Liver (tissue), 9 donors: ENCODE data around the gene CATSPER4. TPM values are rescaled to one million over a fixed set of nuclear protein-coding genes. Genes with fewer than 3 reads are reported as not detected.
A peak's percentile ranks its signal among the peaks of the same experiment; 100 is the strongest.

Experiments used
- DNase-seq: peaks from one replicate; pipeline ENCODE4 v3.0.0-alpha.2; 2017; ENCODE audit warnings: low spot score
- H3K27ac ChIP-seq, 2 donors: one replicate each; pipeline ENCODE4 v1.7.0; 2013; ENCODE audit warnings: inconsistent platforms in 2 of 2, low read length in 2 of 2, control low read depth in 1 of 2, low read depth in 1 of 2, mild to moderate bottlenecking in 1 of 2
- H3K27me3 ChIP-seq, 4 donors: one replicate each; pipeline versions ENCODE4 v1.6.1 to v1.7.0; 2013; ENCODE audit warnings: low read length in 3 of 4, inconsistent platforms in 1 of 4, mild to moderate bottlenecking in 1 of 4, moderate library complexity in 1 of 4; ENCODE audit not compliant: control insufficient read depth in 4 of 4, insufficient read depth in 4 of 4
- H3K36me3 ChIP-seq, 4 donors: one replicate each; pipeline versions ENCODE4 v1.6.1 to v1.7.0; 2013; ENCODE audit warnings: low read length in 3 of 4, mild to moderate bottlenecking in 3 of 4, low read depth in 1 of 4, moderate library complexity in 1 of 4; ENCODE audit not compliant: control insufficient read depth in 4 of 4, insufficient read depth in 3 of 4
- H3K4me1 ChIP-seq, 4 donors: one replicate each; pipeline versions ENCODE4 v1.6.1 to v1.7.0; 2013; ENCODE audit warnings: low read length in 3 of 4, mild to moderate bottlenecking in 3 of 4, moderate library complexity in 1 of 4; ENCODE audit not compliant: control insufficient read depth in 4 of 4, insufficient read depth in 4 of 4
- H3K4me3 ChIP-seq, 3 donors: one replicate each; pipeline versions ENCODE4 v1.6.1 to v1.7.0; 2013; ENCODE audit warnings: low read length in 3 of 3, control low read depth in 1 of 3, low read depth in 1 of 3, mild to moderate bottlenecking in 1 of 3
- H3K9ac ChIP-seq, 2 donors: one replicate each; pipeline ENCODE4 v1.7.0; 2013; ENCODE audit warnings: low read length in 2 of 2, mild to moderate bottlenecking in 2 of 2, moderate library complexity in 2 of 2, control low read depth in 1 of 2, low read depth in 1 of 2
- H3K9me3 ChIP-seq, 4 donors: one replicate each; pipeline versions ENCODE4 v1.6.1 to v1.7.0; 2013; ENCODE audit warnings: low read length in 3 of 4; ENCODE audit not compliant: control insufficient read depth in 4 of 4
- ATF3 ChIP-seq: IDR thresholded peaks from 2 replicates; pipeline ENCODE4 v1.6.1; 2016; ENCODE audit warnings: antibody characterized with exemption
- CTCF ChIP-seq: fragments of 150-350 bp; IDR thresholded peaks from 2 replicates; pipeline ENCODE4 v1.5.1; 2017; ENCODE audit warnings: improper control_type of control experiment, low read depth, low read length; ENCODE audit not compliant: missing input control
- EGR1 ChIP-seq, 2 donors: IDR thresholded peaks; 2 replicates each; pipeline ENCODE4 v1.6.1; 2016 to 2018; ENCODE audit warnings: antibody characterized with exemption in 2 of 2, low read depth in 2 of 2
- FOXA1 ChIP-seq: IDR thresholded peaks from 2 replicates; pipeline ENCODE4 v1.6.1; 2016; ENCODE audit warnings: antibody characterized with exemption
- FOXA2 ChIP-seq: IDR thresholded peaks from 2 replicates; pipeline ENCODE4 v1.6.1; 2016; ENCODE audit warnings: antibody characterized with exemption
- GABPA ChIP-seq, 2 donors: IDR thresholded peaks in 1 of 2; conservative IDR thresholded peaks in 1 of 2; 2 replicates each; pipeline ENCODE4 v1.6.1; 2016; ENCODE audit warnings: antibody characterized with exemption in 2 of 2, mild to moderate bottlenecking in 1 of 2, moderate library complexity in 1 of 2
- HNF4A ChIP-seq, 2 donors: conservative IDR thresholded peaks; 2 replicates each; pipeline ENCODE4 v1.6.1; 2016; ENCODE audit warnings: antibody characterized with exemption in 2 of 2, mild to moderate bottlenecking in 2 of 2
- JUND ChIP-seq, 2 donors: IDR thresholded peaks; 2 replicates each; pipeline ENCODE4 v1.6.1; 2016; ENCODE audit warnings: antibody characterized with exemption in 2 of 2
- MAX ChIP-seq: IDR thresholded peaks from 2 replicates; pipeline ENCODE4 v1.6.1; 2016; ENCODE audit warnings: antibody characterized with exemption
- NR2F2 ChIP-seq: IDR thresholded peaks from 2 replicates; pipeline ENCODE4 v1.6.1; 2016; ENCODE audit warnings: antibody characterized with exemption
- RAD21 ChIP-seq, 2 donors: IDR thresholded peaks; 2 replicates each; pipeline ENCODE4 v1.6.1; 2016; ENCODE audit warnings: antibody characterized with exemption in 2 of 2, mild to moderate bottlenecking in 2 of 2
- REST ChIP-seq: IDR thresholded peaks from 2 replicates; pipeline ENCODE4 v1.6.1; 2016; ENCODE audit warnings: antibody characterized with exemption, mild to moderate bottlenecking
- RXRA ChIP-seq, 2 donors: IDR thresholded peaks; 2 replicates each; pipeline ENCODE4 v1.6.1; 2017 to 2018; ENCODE audit warnings: antibody characterized with exemption in 2 of 2, mild to moderate bottlenecking in 1 of 2
- TAF1 ChIP-seq: conservative IDR thresholded peaks from 2 replicates; pipeline ENCODE4 v1.6.1; 2016; ENCODE audit warnings: antibody characterized with exemption, mild to moderate bottlenecking
- YY1 ChIP-seq: IDR thresholded peaks from 2 replicates; pipeline ENCODE4 v1.6.1; 2016; ENCODE audit warnings: antibody characterized with exemption, mild to moderate bottlenecking
- ZBTB33 ChIP-seq: IDR thresholded peaks from 2 replicates; pipeline ENCODE4 v1.6.1; 2016; ENCODE audit warnings: antibody characterized with exemption
- WGBS: extraction: QIAGEN DNeasy Blood & Tissue Kit; methylation state at CpG from one replicate; pipeline ENCODE4 v1.1.7; 2013; 5-methylcytosine and 5-hydroxymethylcytosine counted together
- polyA plus RNA-seq, 2 donors: library from polyadenylated mRNA; stranded (reverse) in 1 of 2; unstranded in 1 of 2; fragments of 200-250 nt in 1 of 2; fragments of >200 nt in 1 of 2; fragmentation: Nextera tagmentation in 1 of 2; extraction: Ambion mirVana in 1 of 2; gene quantifications; one replicate each; pipeline versions ENCODE4 v1.2.1 to v1.2.3, GENCODE V29; 2013 to 2015
- total RNA-seq, 2 donors: library from RNA; depleted of rRNA; stranded (reverse); fragments of >200 nt; gene quantifications; one replicate each; pipeline ENCODE4 v1.2.3, GENCODE V29; 2014
- donor health status: healthy.
- donor health status: healthy.
- donor health status: healthy.
- donor health status: healthy.
- donor health status: healthy.

CATSPER4 gene
- total and polyA plus RNA-seq, 4 donors = not detected

- peak overlapping the region; percentile 59 to 90 (median 84) for H3K4me3 ChIP-seq
- no peaks in the 10 kb centered on the region for H3K36me3 ChIP-seq
- peak overlapping the region; percentile 51 to 90 for H3K9ac ChIP-seq
- WGBS = 79% methylated on average over 9 of the region's 9 CpGs
- no peak for TF ChIP-seq REST
- TF ChIP-seq RXRA (IDR thresholded peaks at IDR 0.05) = no peak
- TF ChIP-seq ZBTB33 = no peak
- no peak for TF ChIP-seq HNF4A (conservative IDR thresholded peaks at IDR 0.05)
- no peak for TF ChIP-seq FOXA1
- no peak for TF ChIP-seq MAX
- TF ChIP-seq NR2F2 = no peak
- no peak for TF ChIP-seq EGR1 (IDR thresholded peaks at IDR 0.05; ENCODE audit: low read depth in 2 of 2)
- TF ChIP-seq JUND (IDR thresholded peaks at IDR 0.05) = no peak
- no peak for TF ChIP-seq TAF1
- TF ChIP-seq ATF3 = no peak
- no peak for TF ChIP-seq RAD21 (IDR thresholded peaks at IDR 0.05)
- peaks cover 6 to 18% (median 7%) of the 10 kb centered on the region in 4 donors for H3K4me1 ChIP-seq
- H3K9me3 ChIP-seq = no peaks in the 10 kb centered on the region
- DNase-seq = no peak
- H3K27ac ChIP-seq = no peak overlapping the region
- no peaks in the 10 kb centered on the region for H3K27me3 ChIP-seq
Observed at GRCh38 chr1:26170472-26170821, 20.0 kb upstream of the CATSPER4 start.

GRCh38 chr1:26171084-26172072 is 19.0 kb upstream of the CATSPER4 start, which contains the start of gene ZNF593OS:
Gene ZNF593OS, minus strand, starts transcription at chr1:26171832. Its CDS starts 171 bp downstream, at chr1:26171661.
- Histone ChIP-seq H3K36me3 (no peaks in the 10 kb centered on the region), H3K27me3 (no peaks in the 10 kb centered on the region), H3K9ac (no peak within 1 kb of the TSS), H3K4me3 (peak within 1 kb of the TSS in 1 of 3 donors; percentile 90), H3K9me3 (no peaks in the 10 kb centered on the region), H3K4me1 (peaks cover 6 to 18% (median 7%) of the 10 kb centered on the region in 4 donors), H3K27ac (no peak within 1 kb of the TSS)
- WGBS = 96% methylated on average over 34 of the region's 34 CpGs
- no peak for DNase-seq
- no peak for TF ChIP-seq GABPA (IDR thresholded peaks at IDR 0.05 in 1 of 2, conservative IDR thresholded peaks at IDR 0.05 in 1 of 2)
- TF ChIP-seq FOXA2 = no peak
- no peak for TF ChIP-seq NR2F2
- TF ChIP-seq ZBTB33 = no peak
- TF ChIP-seq CTCF = no peak
- no peak for TF ChIP-seq YY1
- TF ChIP-seq REST = no peak
- TF ChIP-seq ATF3 = no peak
- no peak for TF ChIP-seq RAD21 (IDR thresholded peaks at IDR 0.05)
